Mesenchymal stem cell (in vitro differentiated cells and primary cell): ENCODE results near the gene UPK3A.
"Not testable (repeated sequence)": the region's sequence is repeated elsewhere in the genome, so short reads cannot be mapped to it uniquely, and the experiment has no call there.

Source experiments
- DNase-seq: peaks from one replicate; pipeline ENCODE4 v3.0.0-alpha.2; 2013
- H2AFZ ChIP-seq: one replicate; pipeline ENCODE4 v1.6.1; 2013; ENCODE audit warnings: low read depth, mild to moderate bottlenecking, control low read depth, inconsistent platforms, low read length, moderate library complexity
- H2AK5ac ChIP-seq: 2 replicates; pipeline ENCODE4 v1.6.1; 2013; ENCODE audit warnings: low read length, moderate library complexity, mild to moderate bottlenecking, inconsistent platforms; ENCODE audit not compliant: severe bottlenecking
- H2BK120ac ChIP-seq: one replicate; pipeline ENCODE4 v1.6.1; 2013; ENCODE audit warnings: low read depth, mild to moderate bottlenecking, inconsistent platforms, low read length, moderate library complexity
- H2BK12ac ChIP-seq, 2 experiments: one replicate each; pipeline ENCODE4 v1.6.1; 2013; ENCODE audit warnings: inconsistent platforms in 2 of 2, low read length in 2 of 2, mild to moderate bottlenecking in 2 of 2, moderate library complexity in 2 of 2, control low read depth in 1 of 2
- H2BK15ac ChIP-seq: one replicate; pipeline ENCODE4 v1.6.1; 2013; ENCODE audit warnings: mild to moderate bottlenecking, low read depth, inconsistent platforms; ENCODE audit not compliant: poor library complexity, severe bottlenecking
- H2BK5ac ChIP-seq: 2 replicates; pipeline ENCODE4 v1.6.1; 2013; ENCODE audit warnings: low read depth, mild to moderate bottlenecking, low read length, control low read depth, inconsistent platforms; ENCODE audit not compliant: poor library complexity, severe bottlenecking
- H3K14ac ChIP-seq, 2 experiments: one replicate each; pipeline ENCODE4 v1.6.1; 2013; ENCODE audit warnings: inconsistent platforms in 2 of 2, low read length in 2 of 2, control low read depth in 1 of 2, mild to moderate bottlenecking in 1 of 2, moderate library complexity in 1 of 2
- H3K18ac ChIP-seq, 2 experiments: one replicate each; pipeline ENCODE4 v1.6.1; 2013; ENCODE audit warnings: inconsistent platforms in 2 of 2, low read length in 2 of 2, control low read depth in 1 of 2, low read depth in 1 of 2, mild to moderate bottlenecking in 1 of 2
- H3K23ac ChIP-seq, 2 experiments: one replicate each; pipeline ENCODE4 v1.6.1; 2013; ENCODE audit warnings: inconsistent platforms in 2 of 2, low read length in 2 of 2, mild to moderate bottlenecking in 2 of 2, moderate library complexity in 2 of 2, control low read depth in 1 of 2
- H3K27ac ChIP-seq: 2 replicates; pipeline ENCODE4 v1.5.1; 2013; ENCODE audit warnings: mild to moderate bottlenecking, moderate library complexity, low read length, control low read depth, inconsistent platforms; ENCODE audit not compliant: poor library complexity, severe bottlenecking
- H3K27me3 ChIP-seq, 2 experiments: 2 replicates each; pipeline versions ENCODE4 v1.6.1 to v1.7.0; 2013; ENCODE audit warnings: low read length in 2 of 2, mild to moderate bottlenecking in 2 of 2, moderate library complexity in 2 of 2, control low read depth in 1 of 2, inconsistent platforms in 1 of 2; ENCODE audit not compliant: control insufficient read depth in 1 of 2, insufficient read depth in 1 of 2
- H3K36me3 ChIP-seq, 2 experiments: 2 replicates each; pipeline versions ENCODE4 v1.6.1 to v1.7.0; 2013; ENCODE audit warnings: low read length in 2 of 2, control low read depth in 1 of 2, inconsistent platforms in 1 of 2, low read depth in 1 of 2, mild to moderate bottlenecking in 1 of 2; ENCODE audit not compliant: insufficient read depth in 2 of 2, control insufficient read depth in 1 of 2
- H3K4ac ChIP-seq, 2 experiments: one replicate each; pipeline ENCODE4 v1.6.1; 2013; ENCODE audit warnings: inconsistent platforms in 2 of 2, low read length in 2 of 2, mild to moderate bottlenecking in 2 of 2, moderate library complexity in 2 of 2, control low read depth in 1 of 2, low read depth in 1 of 2
- H3K4me1 ChIP-seq: 2 replicates; pipeline ENCODE4 v1.6.1; 2013; ENCODE audit warnings: low read depth, low read length, control low read depth; ENCODE audit not compliant: control insufficient read depth, insufficient read depth
- H3K4me2 ChIP-seq: 2 replicates; pipeline ENCODE4 v1.6.1; 2013; ENCODE audit warnings: low read length, mild to moderate bottlenecking, inconsistent platforms; ENCODE audit not compliant: poor library complexity, severe bottlenecking
- H3K4me3 ChIP-seq, 2 experiments: 2 replicates each; pipeline versions ENCODE4 v1.5.1 to v1.7.0; 2013; ENCODE audit warnings: low read length in 2 of 2, mild to moderate bottlenecking in 2 of 2, control low read depth in 1 of 2, low read depth in 1 of 2; ENCODE audit not compliant: insufficient read depth in 1 of 2
- H3K79me1 ChIP-seq: replicated peaks from 2 replicates; pipeline ENCODE4 v1.6.1; 2013; ENCODE audit warnings: mild to moderate bottlenecking, control low read depth, low read length, inconsistent platforms; ENCODE audit not compliant: poor library complexity, severe bottlenecking
- H3K9ac ChIP-seq: 2 replicates; pipeline ENCODE4 v1.7.0; 2013; ENCODE audit warnings: mild to moderate bottlenecking, low read length, moderate library complexity
- H3K9me3 ChIP-seq: 2 replicates; pipeline ENCODE4 v1.7.0; 2013; ENCODE audit warnings: mild to moderate bottlenecking, low read length; ENCODE audit not compliant: control insufficient read depth
- H4K8ac ChIP-seq: one replicate; pipeline ENCODE4 v1.6.1; 2013; ENCODE audit warnings: inconsistent platforms, mild to moderate bottlenecking, low read length, moderate library complexity
- H4K91ac ChIP-seq: one replicate; pipeline ENCODE4 v1.6.1; 2013; ENCODE audit warnings: mild to moderate bottlenecking, low read length, inconsistent platforms
- WGBS: methylation state at CpG from one replicate; pipeline ENCODE4 v1.1.7; 2013; ENCODE audit warnings: mixed read lengths; 5-methylcytosine and 5-hydroxymethylcytosine counted together

The UPK3A gene

DNA sequence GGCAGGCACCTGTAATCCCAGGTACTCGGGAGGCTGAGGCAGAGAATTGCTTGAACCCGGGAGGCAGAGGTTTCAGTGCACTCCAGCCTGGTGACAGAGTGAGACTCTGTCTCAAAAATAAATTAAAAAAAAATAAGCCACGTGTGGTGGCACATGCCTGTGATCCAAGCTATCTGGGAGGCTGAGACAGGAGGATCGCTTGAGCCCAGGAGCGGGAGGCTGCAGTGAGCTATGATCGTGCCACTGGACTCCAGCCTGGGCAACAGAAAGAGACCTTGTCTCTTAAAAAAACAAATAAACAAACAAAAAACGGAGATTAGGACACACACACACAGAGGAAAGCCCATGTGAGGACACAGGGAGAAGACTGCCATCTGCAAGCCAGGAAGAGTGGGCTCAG lies 7.0 kb upstream of the UPK3A start:
- H4K91ac ChIP-seq, H3K9ac ChIP-seq, H3K4me3 ChIP-seq, H4K8ac ChIP-seq, H3K36me3 ChIP-seq, DNase-seq, H2AK5ac ChIP-seq, H2AFZ ChIP-seq, H3K18ac ChIP-seq, H2BK120ac ChIP-seq, H3K23ac ChIP-seq, H3K4me2 ChIP-seq, H2BK12ac ChIP-seq, H3K27ac ChIP-seq, H2BK15ac ChIP-seq, H3K14ac ChIP-seq, H3K4ac ChIP-seq, H3K9me3 ChIP-seq, H2BK5ac ChIP-seq, H3K4me1 ChIP-seq, H3K79me1 ChIP-seq: not testable (repeated sequence)
- 76% methylated on average over 7 of the region's 7 CpGs for WGBS
- peaks cover 5 to 12% of the 10 kb centered on the region in 2 experiments for H3K27me3 ChIP-seq

DNA sequence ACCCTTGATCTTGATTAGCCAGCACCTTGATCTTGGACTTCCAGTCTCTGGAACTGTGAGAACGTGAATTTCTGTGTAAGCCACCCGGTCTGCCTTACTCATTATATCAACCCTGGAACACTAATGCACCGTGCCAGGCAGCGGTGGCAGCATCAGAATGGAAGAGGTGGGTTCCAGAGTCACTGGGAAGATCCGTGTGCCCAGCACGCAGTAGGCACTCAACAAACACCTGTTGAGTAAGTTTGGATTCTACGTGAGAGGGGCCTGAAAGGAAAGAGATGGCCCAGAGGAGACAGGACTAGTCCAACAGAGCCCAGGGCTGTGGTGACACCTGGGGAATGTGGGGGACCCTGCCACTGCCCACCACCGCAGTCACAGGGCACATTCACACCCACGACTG lies 6.6 kb upstream of the UPK3A start:
- Histone ChIP-seq H2BK120ac (no peak overlapping the region), H2AK5ac (no peak overlapping the region), H2BK12ac (peak overlapping the region in 1 of 2 experiments; percentile 10), H3K79me1 (no peaks in the 10 kb centered on the region), H3K27me3 (peaks cover 5 to 13% of the 10 kb centered on the region in 2 experiments), H3K4me3 (no peak overlapping the region), H2AFZ (no peak overlapping the region), H3K4ac (no peak overlapping the region), H4K91ac (no peak overlapping the region), H3K9me3 (no peaks in the 10 kb centered on the region), H3K36me3 (no peaks in the 10 kb centered on the region), H3K4me2 (no peak overlapping the region), H2BK5ac (no peak overlapping the region), H2BK15ac (no peak overlapping the region), H4K8ac (no peak overlapping the region), H3K18ac (no peak overlapping the region), H3K23ac (no peak overlapping the region), H3K4me1 (peaks cover 2% of the 10 kb centered on the region), H3K27ac (no peak overlapping the region), H3K14ac (no peak overlapping the region), H3K9ac (no peak overlapping the region)
- WGBS = 83% methylated on average over 9 of the region's 9 CpGs
- no peak for DNase-seq

DNA sequence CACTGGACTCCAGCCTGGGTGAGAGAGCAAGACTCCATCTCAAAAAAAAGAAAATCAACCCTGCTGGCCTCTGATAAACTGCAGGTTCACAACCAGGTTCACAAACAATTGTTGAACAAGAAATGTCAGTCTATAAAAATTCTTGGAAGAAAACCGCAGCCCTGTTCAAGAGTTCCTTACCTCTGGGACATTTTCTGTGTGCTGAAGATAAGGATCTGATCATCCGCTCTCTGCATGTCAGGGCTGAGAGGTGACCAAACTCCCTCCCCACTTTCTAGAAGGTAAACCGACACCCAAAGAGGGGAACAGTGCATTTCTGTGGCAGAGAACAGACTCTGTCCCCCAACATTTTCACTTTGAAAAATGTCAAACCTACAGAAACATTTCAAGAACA lies 4.2 kb upstream of the UPK3A start:
- H3K4me2 ChIP-seq = no peak overlapping the region
- H2BK5ac ChIP-seq = no peak overlapping the region
- H3K36me3 ChIP-seq = no peaks in the 10 kb centered on the region
- H2AK5ac ChIP-seq = no peak overlapping the region
- H3K27me3 ChIP-seq = peaks cover 25 to 33% of the 10 kb centered on the region in 2 experiments
- no peaks in the 10 kb centered on the region for H3K79me1 ChIP-seq
- no peak overlapping the region for H2AFZ ChIP-seq
- 93% methylated on average over 3 of the region's 3 CpGs for WGBS
- no peak overlapping the region for H2BK120ac ChIP-seq
- peaks cover 12% of the 10 kb centered on the region for H3K4me1 ChIP-seq
- no peak overlapping the region for H3K9ac ChIP-seq
- no peak overlapping the region for H3K4me3 ChIP-seq
- H3K23ac ChIP-seq = no peak overlapping the region
- no peak overlapping the region for H3K27ac ChIP-seq
- H2BK12ac ChIP-seq = no peak overlapping the region
- H4K91ac ChIP-seq = no peak overlapping the region
- H3K4ac ChIP-seq = no peak overlapping the region
- H4K8ac ChIP-seq = no peak overlapping the region
- no peaks in the 10 kb centered on the region for H3K9me3 ChIP-seq
- H3K14ac ChIP-seq = no peak overlapping the region
- DNase-seq = no peak
- H3K18ac ChIP-seq = peak overlapping the region; percentile 50 to 63
- no peak overlapping the region for H2BK15ac ChIP-seq

DNA sequence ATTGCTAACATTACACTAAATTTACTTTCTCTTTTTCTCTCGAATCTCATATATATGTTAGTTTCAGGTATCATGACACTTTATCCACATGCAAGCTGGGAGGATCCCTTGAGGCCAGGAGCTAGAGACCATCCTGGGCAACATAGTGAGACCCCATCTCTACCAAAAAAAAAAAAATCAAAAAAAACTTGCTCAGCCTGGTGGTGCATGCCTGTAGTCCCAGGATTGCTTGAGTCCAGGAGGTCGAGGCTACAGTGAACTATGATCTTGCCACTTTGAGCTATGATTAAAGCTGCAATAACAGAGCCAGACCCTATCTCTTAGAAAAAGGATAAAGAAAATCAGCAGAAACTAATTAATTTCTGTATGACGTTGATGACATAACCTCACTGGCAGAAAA lies 3.7 kb upstream of the UPK3A start:
- Histone ChIP-seq H4K91ac (no peak overlapping the region), H2BK120ac (no peak overlapping the region), H3K9ac (no peak overlapping the region), H3K4me3 (no peak overlapping the region), H3K79me1 (no peaks in the 10 kb centered on the region), H3K18ac (no peak overlapping the region), H2AK5ac (no peak overlapping the region), H3K27ac (no peak overlapping the region), H3K23ac (no peak overlapping the region), H2AFZ (no peak overlapping the region), H2BK12ac (no peak overlapping the region), H3K4me2 (no peak overlapping the region), H3K4ac (no peak overlapping the region), H2BK5ac (no peak overlapping the region), H4K8ac (no peak overlapping the region), H3K14ac (no peak overlapping the region), H3K36me3 (no peaks in the 10 kb centered on the region), H3K27me3 (peaks cover 29 to 37% of the 10 kb centered on the region in 2 experiments), H2BK15ac (no peak overlapping the region), H3K9me3 (no peaks in the 10 kb centered on the region), H3K4me1 (peaks cover 12% of the 10 kb centered on the region)
- no peak for DNase-seq
- WGBS = 79% methylated on average over 3 of the region's 3 CpGs
